Thyroid gland (tissue), 4 donors: ENCODE results near the gene FIS1. TPM values are rescaled to one million over a fixed set of nuclear protein-coding genes. Genes with fewer than 3 reads are reported as not detected.

ENCODE experiments used
- DNase-seq, 2 donors: peaks; one replicate each; pipeline ENCODE4 v3.0.0-alpha.2; 2019
- H3K27ac ChIP-seq, 3 donors: fragments of 200-600 bp; sonication (generic); 1 replicate in 2 of 3; 2 replicates in 1 of 3; pipeline ENCODE4 v1.5.1; 2016 to 2019; ENCODE audit warnings: mild to moderate bottlenecking in 1 of 3, moderate library complexity in 1 of 3
- H3K27me3 ChIP-seq: fragments of 200-600 bp; sonication (generic); one replicate; pipeline ENCODE4 v1.5.1; 2019
- H3K36me3 ChIP-seq, 2 donors: fragments of 200-600 bp; sonication (generic); one replicate each; pipeline ENCODE4 v1.5.1; 2016 to 2019
- H3K4me1 ChIP-seq, 2 donors: fragments of 200-600 bp; sonication (generic); one replicate each; pipeline ENCODE4 v1.5.1; 2017 to 2019
- H3K4me3 ChIP-seq, 3 donors: fragments of 200-600 bp; sonication (generic); replicated peaks in 1 of 3; 1 replicate in 2 of 3; 2 replicates in 1 of 3; pipeline ENCODE4 v1.5.1; 2016; ENCODE audit warnings: mild to moderate bottlenecking in 1 of 3
- H3K9me3 ChIP-seq: fragments of 200-600 bp; sonication (generic); one replicate; pipeline ENCODE4 v1.5.1; 2017
- POLR2A ChIP-seq, 2 donors: fragments of 450-650 bp; IDR thresholded peaks; one replicate each; pipeline ENCODE4 v1.6.1; 2017; ENCODE audit warnings: antibody characterized with exemption in 2 of 2, mild to moderate bottlenecking in 2 of 2, moderate library complexity in 1 of 2
- WGBS, 2 donors: methylation state at CpG; one replicate each; pipeline ENCODE4 v1.1.5; 2017; 5-methylcytosine and 5-hydroxymethylcytosine counted together
- intact Hi-C: fragments of 100-400 bp; cut with DNase I; formaldehyde crosslinking; loops from one replicate; pipeline ENCODE4 v1.15.1; 2023
- total RNA-seq, 4 donors: library from RNA; depleted of rRNA; stranded (reverse); fragments of >200 nt; gene quantifications; one replicate each; pipeline ENCODE4 v1.2.3, GENCODE V29; 2016
- TF ChIP-seq, protein P1 (sequence below), 6 experiments: fragments of 200-600 bp in 3 of 6; fragments of 450-650 bp in 3 of 6; sonication (generic) in 3 of 6; IDR thresholded peaks; one replicate each; pipeline ENCODE4 v1.5.1; 2016 to 2019; ENCODE audit warnings: antibody characterized with exemption in 6 of 6, mild to moderate bottlenecking in 2 of 6, inconsistent platforms in 1 of 6, moderate library complexity in 1 of 6

The FIS1 gene
- total RNA-seq, 4 donors from 2014 or later = 157 to 361 (median 297) TPM

GRCh38 chr7:101239951-101240220 lies 5.0 kb downstream of the FIS1 start:
- 96 to 97% methylated on average over 7 to 9 of the region's 9 CpGs for WGBS, 2 donors
- H3K4me1 ChIP-seq = peaks cover 12 to 27% of the 10 kb centered on the region in 2 donors
- intact Hi-C loops = no loop called here

DNA sequence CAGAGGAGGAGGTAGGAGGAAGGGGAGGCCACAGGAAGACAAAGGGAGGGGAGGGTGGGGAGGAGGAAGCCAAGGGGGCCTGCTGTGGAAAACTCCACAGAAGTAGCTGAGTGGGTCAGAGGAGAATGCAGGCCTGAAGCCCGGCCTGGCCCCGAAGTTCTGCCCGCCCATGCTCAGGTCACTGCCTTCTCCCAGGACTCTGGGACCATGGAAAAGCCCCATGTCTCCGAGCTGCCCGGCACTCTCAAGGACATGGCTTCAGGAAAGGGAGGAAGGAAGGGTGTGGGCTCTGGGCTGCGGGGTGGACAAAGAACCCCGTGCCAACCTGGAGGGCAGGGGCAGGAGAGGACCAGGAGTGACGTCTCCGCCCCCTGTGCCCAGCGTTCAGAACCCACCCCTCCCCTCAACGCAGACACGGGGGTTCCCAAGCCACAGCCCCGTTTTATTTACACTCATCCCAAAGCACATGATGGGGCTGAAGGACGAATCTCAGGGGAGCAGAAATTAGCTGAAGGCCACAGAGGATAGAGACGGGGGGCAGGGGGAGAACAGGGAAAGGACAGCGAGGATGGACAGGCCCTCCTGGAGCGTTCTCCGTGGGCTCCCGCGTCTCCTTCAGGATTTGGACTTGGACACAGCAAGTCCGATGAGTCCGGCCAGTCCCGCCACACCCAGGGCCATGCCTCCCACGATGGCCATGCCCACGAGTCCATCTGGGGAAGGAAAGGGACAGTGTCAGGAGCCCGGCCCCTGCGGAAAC lies 5.5 kb downstream of the FIS1 start:
- TF ChIP-seq POLR2A (IDR thresholded peaks at IDR 0.05) = no peak
- TF ChIP-seq, protein P1, sequence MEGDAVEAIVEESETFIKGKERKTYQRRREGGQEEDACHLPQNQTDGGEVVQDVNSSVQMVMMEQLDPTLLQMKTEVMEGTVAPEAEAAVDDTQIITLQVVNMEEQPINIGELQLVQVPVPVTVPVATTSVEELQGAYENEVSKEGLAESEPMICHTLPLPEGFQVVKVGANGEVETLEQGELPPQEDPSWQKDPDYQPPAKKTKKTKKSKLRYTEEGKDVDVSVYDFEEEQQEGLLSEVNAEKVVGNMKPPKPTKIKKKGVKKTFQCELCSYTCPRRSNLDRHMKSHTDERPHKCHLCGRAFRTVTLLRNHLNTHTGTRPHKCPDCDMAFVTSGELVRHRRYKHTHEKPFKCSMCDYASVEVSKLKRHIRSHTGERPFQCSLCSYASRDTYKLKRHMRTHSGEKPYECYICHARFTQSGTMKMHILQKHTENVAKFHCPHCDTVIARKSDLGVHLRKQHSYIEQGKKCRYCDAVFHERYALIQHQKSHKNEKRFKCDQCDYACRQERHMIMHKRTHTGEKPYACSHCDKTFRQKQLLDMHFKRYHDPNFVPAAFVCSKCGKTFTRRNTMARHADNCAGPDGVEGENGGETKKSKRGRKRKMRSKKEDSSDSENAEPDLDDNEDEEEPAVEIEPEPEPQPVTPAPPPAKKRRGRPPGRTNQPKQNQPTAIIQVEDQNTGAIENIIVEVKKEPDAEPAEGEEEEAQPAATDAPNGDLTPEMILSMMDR (IDR thresholded peaks at IDR 0.05) = no peak
- Histone ChIP-seq H3K9me3 (no peaks in the 10 kb centered on the region), H3K4me3 (no peak overlapping the region)

More at GRCh38 chr7:101239951-101240220, 5.0 kb downstream of the FIS1 start:
- Histone ChIP-seq H3K9me3 (no peaks in the 10 kb centered on the region), H3K27ac (peak overlapping the region in 2 of 3 donors; percentile 74 to 81), H3K36me3 (peaks cover 16% of the 10 kb centered on the region in 2 donors), H3K27me3 (no peaks in the 10 kb centered on the region), H3K4me3 (no peak overlapping the region)
- no peak for DNase-seq
- TF ChIP-seq POLR2A (IDR thresholded peaks at IDR 0.05) = no peak
- TF ChIP-seq, protein P1 (IDR thresholded peaks at IDR 0.05) = no peak

DNA sequence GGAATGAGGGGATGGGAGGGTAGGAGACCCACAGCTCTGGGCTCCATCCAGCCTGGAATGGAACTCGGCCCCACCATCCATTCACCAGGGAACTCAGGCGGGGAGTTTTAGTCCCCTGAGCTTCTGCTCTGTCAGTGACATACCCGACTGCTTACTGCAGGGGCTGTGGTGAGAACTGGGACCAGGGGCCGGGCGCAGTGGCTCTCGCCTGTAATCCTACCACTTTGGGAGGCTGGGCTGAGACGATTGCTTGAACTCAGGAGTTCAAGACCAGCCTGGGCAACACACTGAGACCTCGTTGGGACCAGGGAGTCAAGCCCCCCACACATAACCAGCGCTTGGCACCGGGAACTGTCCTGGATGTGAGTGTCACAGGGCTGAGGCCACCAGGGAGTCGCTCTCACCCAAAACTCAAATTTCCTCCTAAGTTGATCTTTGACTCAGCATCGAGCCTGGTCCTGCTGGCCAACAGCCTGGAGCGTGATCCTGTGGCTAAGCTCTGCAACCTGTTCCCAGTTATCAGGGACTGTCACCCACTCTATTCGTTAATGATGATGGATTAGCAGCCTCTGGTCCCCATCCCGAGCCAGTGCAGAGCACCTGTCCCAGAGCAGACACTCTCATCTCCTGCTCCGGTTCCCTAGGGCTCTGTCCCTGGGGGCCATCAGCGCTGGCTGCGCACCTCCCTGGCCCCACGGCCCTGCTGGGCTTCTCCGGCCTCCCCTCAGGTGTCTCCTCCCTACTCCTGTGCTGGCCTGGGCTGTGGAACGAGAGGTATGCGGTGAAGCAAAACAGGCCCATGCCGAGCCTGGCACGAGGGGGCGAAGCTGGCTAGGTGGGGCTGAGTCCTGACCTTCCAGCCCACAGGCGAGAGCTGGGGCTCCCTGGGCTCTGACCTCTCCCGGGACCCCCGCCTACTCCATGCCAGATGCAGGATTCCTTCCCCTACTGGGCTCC lies 6.4 kb downstream of the FIS1 start:
- Histone ChIP-seq H3K36me3 (peaks cover 16% of the 10 kb centered on the region in 2 donors), H3K4me3 (no peak overlapping the region)

More for the DNA sequence above, 5.5 kb downstream of the FIS1 start:
- WGBS, 2 donors = 71 to 79% methylated on average over 24 to 27 of the region's 27 CpGs
- Histone ChIP-seq H3K27ac (peak overlapping the region; percentile 63 to 81 (median 74)), H3K27me3 (no peaks in the 10 kb centered on the region), H3K4me1 (peaks cover 12 to 27% of the 10 kb centered on the region in 2 donors), H3K36me3 (peaks cover 16% of the 10 kb centered on the region in 2 donors)
- DNase-seq = no peak
- intact Hi-C loops = no loop called here

GRCh38 chr7:101237206-101238067 lies 7.4 kb downstream of the FIS1 start, which contains the start of gene CLDN15:
Gene CLDN15, minus strand, starts transcription at chr7:101237802. Its CDS starts 221 bp downstream, at chr7:101237581.
- no peak within 1 kb of the TSS for H3K4me3 ChIP-seq
- peaks cover 4 to 22% of the 10 kb centered on the region in 2 donors for H3K4me1 ChIP-seq
- no peaks in the 10 kb centered on the region for H3K9me3 ChIP-seq
- TF ChIP-seq POLR2A (IDR thresholded peaks at IDR 0.05) = no peak
- WGBS, 2 donors = 64 to 71% methylated on average over 12 to 18 of the region's 31 CpGs
- H3K27me3 ChIP-seq = no peaks in the 10 kb centered on the region
- H3K27ac ChIP-seq = peak within 1 kb of the TSS; percentile 63 to 81 (median 74)
- peaks cover 16% of the 10 kb centered on the region in 2 donors for H3K36me3 ChIP-seq
- DNase-seq = peak; percentile 23 to 28
- intact Hi-C loops = no loop called here

More for the DNA sequence above, 6.4 kb downstream of the FIS1 start:
- Histone ChIP-seq H3K27ac (peak overlapping the region; percentile 63 to 81 (median 74)), H3K9me3 (no peaks in the 10 kb centered on the region), H3K27me3 (no peaks in the 10 kb centered on the region), H3K4me1 (peaks cover 5 to 22% of the 10 kb centered on the region in 2 donors)
- WGBS, 2 donors = 74 to 82% methylated on average over 9 to 22 of the region's 28 CpGs
- TF ChIP-seq, protein P1 (IDR thresholded peaks at IDR 0.05) = no peak
- TF ChIP-seq POLR2A (IDR thresholded peaks at IDR 0.05) = no peak
- intact Hi-C loops = no loop called here
- DNase-seq = no peak
